ENCODE measurements around the gene APBB1IP.

APBB1IP gene

GRCh38 chr10:26441491-26442214 is 3.5 kb downstream of the APBB1IP start:
- no peak overlapping the region for H3K18ac ChIP-seq (ENCODE audit: low read length)
- no peak overlapping the region for H3K4me2 ChIP-seq (ENCODE audit: insufficient read depth, low read length, poor library complexity, severe bottlenecking)
- no peaks in the 10 kb centered on the region for H3K36me3 ChIP-seq (replicated peaks in 1 of 2; ENCODE audit: control insufficient read depth in 2 of 2, insufficient read depth in 2 of 2, low read length in 2 of 2)
- H3K27ac ChIP-seq (replicated peaks; ENCODE audit: low read length): no peak overlapping the region
- H2AFZ ChIP-seq (ENCODE audit: low read length): no peak overlapping the region
- H2AK5ac ChIP-seq (ENCODE audit: low read depth, low read length): no peak overlapping the region
- H3K9me3 ChIP-seq (replicated peaks in 1 of 2; ENCODE audit: control insufficient read depth in 2 of 2, insufficient read depth in 1 of 2, low read depth in 1 of 2, low read length in 2 of 2): no peaks in the 10 kb centered on the region
- no peak overlapping the region for H3K9ac ChIP-seq (ENCODE audit: low read depth, low read length, poor library complexity)
- H4K8ac ChIP-seq (ENCODE audit: low read depth, low read length): no peak overlapping the region
- H3K23ac ChIP-seq (ENCODE audit: low read depth, low read length, poor library complexity): no peak overlapping the region
- H3K79me1 ChIP-seq (ENCODE audit: low read depth, low read length): no peaks in the 10 kb centered on the region
- no peak overlapping the region for H4K91ac ChIP-seq (ENCODE audit: low read depth, low read length, poor library complexity)
- H3K4ac ChIP-seq (ENCODE audit: low read length): no peak overlapping the region
- H2BK5ac ChIP-seq (ENCODE audit: low read length): no peak overlapping the region
- H2BK120ac ChIP-seq (ENCODE audit: low read depth, low read length): no peak overlapping the region
- H3K14ac ChIP-seq (ENCODE audit: low read length): no peak overlapping the region
- no peak overlapping the region for H2BK12ac ChIP-seq (ENCODE audit: low read length)
- H2BK15ac ChIP-seq (ENCODE audit: low read length): no peak overlapping the region
- peaks cover 0 to 2% of the 10 kb centered on the region in 2 donors for H3K4me1 ChIP-seq (ENCODE audit: control insufficient read depth in 2 of 2, insufficient read depth in 1 of 2, low read depth in 1 of 2, low read length in 2 of 2)
- DNase-seq (ENCODE audit: low spot score): no peak
- no CpG with 5 or more reads among the region's 7 CpGs for WGBS, 2 donors (ENCODE audit: extremely low coverage in 2 of 2, insufficient read length in 2 of 2, insufficient replicate concordance in 1 of 2)
- H3K4me3 ChIP-seq (ENCODE audit: low read length in 2 of 2): no peak overlapping the region
- H3K27me3 ChIP-seq (ENCODE audit: control insufficient read depth in 3 of 3, insufficient read depth in 3 of 3, low read depth in 1 of 3, low read length in 3 of 3): peaks cover 5 to 32% (median 22%) of the 10 kb centered on the region in 3 experiments

DNA sequence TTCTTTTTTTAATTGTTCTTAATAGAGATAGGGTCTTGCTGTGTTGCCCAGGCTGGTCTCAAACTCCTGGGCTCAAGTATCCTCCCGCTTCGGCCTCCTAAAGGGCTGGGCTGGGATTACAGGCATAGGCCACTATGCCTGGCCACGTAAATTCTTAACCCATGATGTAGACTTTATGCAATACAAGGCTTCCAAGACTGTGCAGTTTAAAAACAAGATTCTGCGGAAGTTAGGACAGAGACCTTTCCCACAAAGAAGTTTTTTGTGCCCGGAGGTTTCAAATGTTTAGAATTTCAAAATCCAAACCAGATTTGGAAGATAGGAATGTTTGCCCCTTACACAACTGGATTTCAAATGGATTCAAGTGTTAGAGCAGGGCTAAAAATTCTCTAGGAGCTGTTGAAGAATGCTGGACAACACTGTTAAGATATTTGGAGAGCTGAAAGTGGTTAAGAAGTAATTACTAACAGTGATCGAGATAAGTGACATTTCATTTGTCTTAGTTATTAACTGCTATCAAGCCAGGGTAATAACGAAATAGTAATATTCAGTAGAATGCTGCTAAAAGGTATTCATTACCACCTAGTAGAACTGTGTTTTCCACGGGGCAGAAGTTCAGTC is 7.4 kb downstream of the APBB1IP start:
- no peak overlapping the region for H2AK5ac ChIP-seq (ENCODE audit: low read depth, low read length)
- no peak overlapping the region for H2BK15ac ChIP-seq (ENCODE audit: low read length)
- H2BK5ac ChIP-seq (ENCODE audit: low read length): no peak overlapping the region
- no peak overlapping the region for H3K18ac ChIP-seq (ENCODE audit: low read length)
- no peak overlapping the region for H3K27ac ChIP-seq (replicated peaks; ENCODE audit: low read length)
- H2AFZ ChIP-seq (ENCODE audit: low read length): no peak overlapping the region
- H3K9ac ChIP-seq (ENCODE audit: low read depth, low read length, poor library complexity): no peak overlapping the region
- H3K4me1 ChIP-seq (ENCODE audit: control insufficient read depth in 2 of 2, insufficient read depth in 1 of 2, low read depth in 1 of 2, low read length in 2 of 2): no peaks in the 10 kb centered on the region
- no peak for DNase-seq (ENCODE audit: low spot score)
- no peaks in the 10 kb centered on the region for H3K27me3 ChIP-seq (ENCODE audit: control insufficient read depth in 3 of 3, insufficient read depth in 3 of 3, low read depth in 1 of 3, low read length in 3 of 3)
- no peak overlapping the region for H4K91ac ChIP-seq (ENCODE audit: low read depth, low read length, poor library complexity)
- no peak overlapping the region for H3K4me2 ChIP-seq (ENCODE audit: insufficient read depth, low read length, poor library complexity, severe bottlenecking)
- no peak overlapping the region for H3K14ac ChIP-seq (ENCODE audit: low read length)
- H2BK120ac ChIP-seq (ENCODE audit: low read depth, low read length): no peak overlapping the region
- no peak overlapping the region for H3K4ac ChIP-seq (ENCODE audit: low read length)
- H3K9me3 ChIP-seq (replicated peaks in 1 of 2; ENCODE audit: control insufficient read depth in 2 of 2, insufficient read depth in 1 of 2, low read depth in 1 of 2, low read length in 2 of 2): no peaks in the 10 kb centered on the region
- no peak overlapping the region for H2BK12ac ChIP-seq (ENCODE audit: low read length)
- H3K23ac ChIP-seq (ENCODE audit: low read depth, low read length, poor library complexity): no peak overlapping the region
- no peaks in the 10 kb centered on the region for H3K79me1 ChIP-seq (ENCODE audit: low read depth, low read length)
- no CpG with 5 or more reads among the region's 8 CpGs for WGBS, 2 donors (ENCODE audit: extremely low coverage in 2 of 2, insufficient read length in 2 of 2, insufficient replicate concordance in 1 of 2)
- no peak overlapping the region for H3K4me3 ChIP-seq (ENCODE audit: low read length in 2 of 2)
- no peaks in the 10 kb centered on the region for H3K36me3 ChIP-seq (replicated peaks in 1 of 2; ENCODE audit: control insufficient read depth in 2 of 2, insufficient read depth in 2 of 2, low read length in 2 of 2)
- H4K8ac ChIP-seq (ENCODE audit: low read depth, low read length): no peak overlapping the region

DNA sequence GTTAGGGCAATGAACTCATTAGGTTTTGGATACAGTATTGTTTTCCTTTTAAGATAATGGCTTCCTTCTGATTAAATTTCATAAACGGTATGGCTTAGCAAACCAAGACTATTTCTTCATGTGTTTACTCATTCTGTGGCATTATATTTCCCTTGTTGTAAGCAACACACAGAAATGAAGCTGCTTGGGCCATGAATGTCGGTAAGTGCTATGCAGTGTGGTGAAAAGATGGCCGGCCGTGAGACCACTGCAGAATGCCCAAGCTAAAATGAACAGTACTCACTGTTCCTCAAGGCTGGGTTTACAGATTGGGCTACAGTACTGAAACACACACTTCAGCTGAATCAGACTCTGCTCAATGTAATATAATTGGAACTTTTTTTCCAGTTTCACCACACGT is 8.1 kb downstream of the APBB1IP start:
- H3K14ac ChIP-seq (ENCODE audit: low read length): no peak overlapping the region
- H4K8ac ChIP-seq (ENCODE audit: low read depth, low read length): no peak overlapping the region
- no peak overlapping the region for H3K4ac ChIP-seq (ENCODE audit: low read length)
- no peak overlapping the region for H4K91ac ChIP-seq (ENCODE audit: low read depth, low read length, poor library complexity)
- no peak overlapping the region for H2BK120ac ChIP-seq (ENCODE audit: low read depth, low read length)
- H3K23ac ChIP-seq (ENCODE audit: low read depth, low read length, poor library complexity): no peak overlapping the region
- no peaks in the 10 kb centered on the region for H3K79me1 ChIP-seq (ENCODE audit: low read depth, low read length)
- no peak overlapping the region for H3K4me2 ChIP-seq (ENCODE audit: insufficient read depth, low read length, poor library complexity, severe bottlenecking)
- H3K9ac ChIP-seq (ENCODE audit: low read depth, low read length, poor library complexity): no peak overlapping the region
- no CpG with 5 or more reads among the region's 5 CpGs for WGBS, 2 donors (ENCODE audit: extremely low coverage in 2 of 2, insufficient read length in 2 of 2, insufficient replicate concordance in 1 of 2)
- H3K27me3 ChIP-seq (ENCODE audit: control insufficient read depth in 3 of 3, insufficient read depth in 3 of 3, low read depth in 1 of 3, low read length in 3 of 3): no peaks in the 10 kb centered on the region
- no peak overlapping the region for H3K27ac ChIP-seq (replicated peaks; ENCODE audit: low read length)
- H2AK5ac ChIP-seq (ENCODE audit: low read depth, low read length): no peak overlapping the region
- no peak overlapping the region for H3K18ac ChIP-seq (ENCODE audit: low read length)
- H2BK5ac ChIP-seq (ENCODE audit: low read length): no peak overlapping the region
- no peak overlapping the region for H2BK12ac ChIP-seq (ENCODE audit: low read length)
- no peak overlapping the region for H2AFZ ChIP-seq (ENCODE audit: low read length)
- DNase-seq (ENCODE audit: low spot score): no peak
- no peak overlapping the region for H2BK15ac ChIP-seq (ENCODE audit: low read length)
- H3K36me3 ChIP-seq (replicated peaks in 1 of 2; ENCODE audit: control insufficient read depth in 2 of 2, insufficient read depth in 2 of 2, low read length in 2 of 2): no peaks in the 10 kb centered on the region
- no peaks in the 10 kb centered on the region for H3K9me3 ChIP-seq (replicated peaks in 1 of 2; ENCODE audit: control insufficient read depth in 2 of 2, insufficient read depth in 1 of 2, low read depth in 1 of 2, low read length in 2 of 2)
- no peak overlapping the region for H3K4me3 ChIP-seq (ENCODE audit: low read length in 2 of 2)
- no peaks in the 10 kb centered on the region for H3K4me1 ChIP-seq (ENCODE audit: control insufficient read depth in 2 of 2, insufficient read depth in 1 of 2, low read depth in 1 of 2, low read length in 2 of 2)

DNA sequence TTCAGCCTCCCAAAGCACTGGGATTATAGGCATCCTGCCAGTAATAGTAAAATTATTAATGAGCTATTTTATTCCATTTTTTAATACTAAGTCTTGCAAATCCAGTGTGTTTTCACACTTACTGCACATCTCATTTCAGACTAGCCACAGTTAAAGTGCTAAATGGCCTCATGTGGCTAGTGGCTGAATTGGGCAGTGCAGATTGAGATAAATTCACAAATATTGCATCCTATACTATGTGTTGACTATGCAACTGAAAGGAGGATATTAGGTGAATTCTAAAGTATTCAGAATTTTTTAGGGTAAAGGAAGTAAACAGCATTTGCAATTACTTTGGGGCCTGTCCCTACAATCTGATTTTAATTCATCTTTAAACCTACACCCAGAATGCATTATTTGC is 10.2 kb downstream of the APBB1IP start:
- no peak for DNase-seq (ENCODE audit: low spot score)
- Histone ChIP-seq H4K8ac (ENCODE audit: low read depth, low read length) (no peak overlapping the region), H3K4me3 (ENCODE audit: low read length in 2 of 2) (no peak overlapping the region), H3K36me3 (replicated peaks in 1 of 2; ENCODE audit: control insufficient read depth in 2 of 2, insufficient read depth in 2 of 2, low read length in 2 of 2) (no peaks in the 10 kb centered on the region), H2BK12ac (ENCODE audit: low read length) (no peak overlapping the region), H3K18ac (ENCODE audit: low read length) (no peak overlapping the region), H2AK5ac (ENCODE audit: low read depth, low read length) (no peak overlapping the region), H3K9me3 (replicated peaks in 1 of 2; ENCODE audit: control insufficient read depth in 2 of 2, insufficient read depth in 1 of 2, low read depth in 1 of 2, low read length in 2 of 2) (peaks cover 0 to 2% of the 10 kb centered on the region in 2 donors), H3K4me1 (ENCODE audit: control insufficient read depth in 2 of 2, insufficient read depth in 1 of 2, low read depth in 1 of 2, low read length in 2 of 2) (no peaks in the 10 kb centered on the region), H3K27ac (replicated peaks; ENCODE audit: low read length) (no peak overlapping the region), H3K4ac (ENCODE audit: low read length) (no peak overlapping the region), H3K14ac (ENCODE audit: low read length) (no peak overlapping the region), H3K9ac (ENCODE audit: low read depth, low read length, poor library complexity) (no peak overlapping the region), H2BK5ac (ENCODE audit: low read length) (no peak overlapping the region), H2AFZ (ENCODE audit: low read length) (no peak overlapping the region), H2BK15ac (ENCODE audit: low read length) (no peak overlapping the region), H2BK120ac (ENCODE audit: low read depth, low read length) (no peak overlapping the region), H3K27me3 (ENCODE audit: control insufficient read depth in 3 of 3, insufficient read depth in 3 of 3, low read depth in 1 of 3, low read length in 3 of 3) (no peaks in the 10 kb centered on the region), H3K4me2 (ENCODE audit: insufficient read depth, low read length, poor library complexity, severe bottlenecking) (no peak overlapping the region), H3K23ac (ENCODE audit: low read depth, low read length, poor library complexity) (no peak overlapping the region), H3K79me1 (ENCODE audit: low read depth, low read length) (no peaks in the 10 kb centered on the region), H4K91ac (ENCODE audit: low read depth, low read length, poor library complexity) (no peak overlapping the region)
